GM20000 (cell line): ENCODE results near the gene RCOR2.

Source experiments
- DNase-seq: peaks from one replicate; pipeline ENCODE4 v3.0.0; 2012; ENCODE audit warnings: low spot score
- CTCF ChIP-seq: IDR thresholded peaks from 2 replicates; pipeline ENCODE4 v1.5.1; 2012; ENCODE audit warnings: mild to moderate bottlenecking, control low read depth; ENCODE audit errors: extremely low read depth, missing control alignments

Gene RCOR2

DNA sequence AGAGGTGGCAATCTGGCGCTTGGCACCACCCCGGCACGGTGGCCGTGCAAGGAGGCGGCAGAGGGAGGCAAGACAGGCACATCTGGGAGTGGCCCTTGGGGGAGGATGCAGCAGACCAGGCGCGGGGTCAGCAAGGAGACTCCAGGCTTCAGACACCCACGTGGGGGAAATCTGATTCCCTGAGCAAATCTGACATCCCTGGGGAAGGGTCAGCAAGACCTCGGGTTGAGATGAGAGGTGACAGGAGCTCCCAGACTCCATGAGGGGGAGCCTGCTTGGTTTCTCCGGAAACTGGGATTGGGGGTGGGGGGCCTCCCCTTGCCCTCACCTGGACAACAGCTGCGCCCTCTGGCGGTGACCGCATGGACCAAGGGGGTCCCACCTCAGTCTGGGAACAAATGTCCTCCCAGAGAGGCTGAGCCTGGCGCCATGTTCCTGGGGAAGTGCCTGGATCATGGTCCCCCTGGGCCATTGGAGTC lies 4.0 kb upstream of the RCOR2 start:
- DNase-seq, result peak; percentile 71
- peak; percentile 42 for TF ChIP-seq CTCF

DNA sequence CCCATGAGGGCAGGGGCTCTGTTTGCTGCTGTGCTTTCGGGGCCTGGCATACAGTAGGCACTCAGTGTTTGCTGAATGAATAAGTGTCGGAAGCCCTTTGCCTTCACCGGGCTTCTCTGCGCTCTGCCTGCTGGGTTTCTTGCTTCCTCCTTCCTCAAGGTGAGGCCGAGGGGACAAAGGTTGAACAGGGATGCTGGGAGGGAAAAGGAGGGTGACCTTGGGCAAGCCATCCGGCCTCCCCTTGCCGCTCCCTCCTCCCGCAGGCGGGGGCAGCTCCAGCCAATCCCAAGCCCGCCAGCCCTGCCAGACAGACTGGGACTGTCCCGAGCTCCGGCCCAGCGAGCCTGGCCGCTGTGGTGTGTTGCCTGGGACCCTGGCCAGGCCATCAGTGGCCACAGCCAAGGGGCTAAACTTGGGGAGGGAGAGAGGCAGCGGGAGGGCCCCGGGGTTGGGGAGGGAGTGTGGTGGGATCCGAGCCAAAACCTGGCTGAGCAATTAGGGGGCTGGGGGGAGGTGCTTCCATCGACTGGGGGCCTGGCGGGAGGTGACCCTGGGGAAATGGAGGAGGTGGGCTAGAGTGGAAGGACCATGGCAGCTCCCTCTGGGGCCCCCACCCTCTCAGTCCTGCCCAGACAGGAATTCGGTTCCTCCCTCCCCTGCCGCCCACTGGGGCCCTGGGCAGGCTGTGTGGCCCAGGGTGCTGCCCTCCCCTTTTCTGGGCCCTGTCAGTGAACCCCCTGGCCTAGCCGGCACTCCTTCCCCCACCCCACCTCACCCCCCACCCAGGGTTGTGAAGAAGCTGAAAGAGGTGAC lies 3.4 kb upstream of the RCOR2 start:
- no peak for TF ChIP-seq CTCF
- peak; percentile 17 for DNase-seq

- DNase-seq, result peak; percentile 51
- no peak for TF ChIP-seq CTCF
These were observed 2.5 kb upstream of the RCOR2 start for GRCh38 chr11:63919267-63920125.

DNA sequence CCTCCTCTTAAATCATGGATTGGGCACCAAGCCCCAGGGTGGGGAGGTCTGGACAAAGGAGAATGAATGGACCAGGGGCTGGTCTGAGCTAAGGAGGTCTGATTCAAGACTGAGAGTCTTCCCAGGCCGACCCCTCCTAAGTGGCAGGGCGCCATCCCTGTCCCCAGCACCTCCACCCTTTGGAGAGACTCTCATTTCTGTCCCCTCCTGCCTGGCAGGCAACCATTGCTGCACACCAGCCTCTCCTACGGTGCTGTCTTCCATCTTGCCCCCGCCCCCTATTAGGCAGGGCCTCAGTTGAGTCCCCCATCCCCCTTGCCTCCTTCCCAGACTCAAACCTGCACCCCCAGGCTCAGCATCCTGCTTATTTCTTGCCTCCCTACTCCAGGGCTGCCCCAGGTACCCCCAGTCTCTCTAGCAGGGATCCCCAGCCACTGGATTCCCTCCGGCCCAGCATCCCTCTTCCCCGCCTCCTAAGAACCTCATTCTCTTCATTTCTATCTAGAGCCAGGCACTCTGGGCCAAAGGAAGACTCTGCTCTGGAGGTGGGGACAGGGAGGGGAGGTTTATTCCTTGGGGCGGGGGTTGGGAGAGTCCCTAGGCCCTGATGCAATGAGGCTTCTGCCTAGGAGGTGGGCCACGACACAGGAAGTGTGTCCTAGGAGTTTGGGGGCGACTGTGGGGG lies 1.7 kb upstream of the RCOR2 start:
- TF ChIP-seq CTCF, result no peak
- DNase-seq, result peak; percentile 40

- DNase-seq, result peak; percentile 70
- no peak for TF ChIP-seq CTCF
These were observed 935 bp upstream of the RCOR2 start for GRCh38 chr11:63917692-63918506.

- peak; percentile 80 for DNase-seq
- TF ChIP-seq CTCF, result peak; percentile 24
These were observed 765 bp downstream of the RCOR2 start for GRCh38 chr11:63915961-63916836.
